GM12874 (cell line): Measurements from ENCODE around the gene SLC5A5.

Experiments
- TF ChIP-seq, protein P1 (sequence below): IDR thresholded peaks from 2 replicates; pipeline ENCODE4 v1.5.1; 2011; ENCODE audit warnings: low read depth, mild to moderate bottlenecking, control low read depth, low read length, moderate library complexity; ENCODE audit not compliant: insufficient read depth

Gene SLC5A5

DNA sequence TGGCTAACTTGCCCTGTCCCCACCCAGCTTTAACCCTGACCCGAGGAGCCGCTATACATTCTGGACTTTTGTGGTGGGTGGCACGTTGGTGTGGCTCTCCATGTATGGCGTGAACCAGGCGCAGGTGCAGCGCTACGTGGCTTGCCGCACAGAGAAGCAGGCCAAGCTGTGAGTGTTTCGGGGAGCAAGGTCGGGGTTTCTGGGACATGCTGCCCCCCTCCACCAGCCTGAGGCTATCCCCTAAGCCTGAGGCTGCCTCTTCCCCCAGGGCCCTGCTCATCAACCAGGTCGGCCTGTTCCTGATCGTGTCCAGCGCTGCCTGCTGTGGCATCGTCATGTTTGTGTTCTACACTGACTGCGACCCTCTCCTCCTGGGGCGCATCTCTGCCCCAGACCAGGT lies 6.0 kb downstream of the SLC5A5 start:
- TF ChIP-seq, protein P1, sequence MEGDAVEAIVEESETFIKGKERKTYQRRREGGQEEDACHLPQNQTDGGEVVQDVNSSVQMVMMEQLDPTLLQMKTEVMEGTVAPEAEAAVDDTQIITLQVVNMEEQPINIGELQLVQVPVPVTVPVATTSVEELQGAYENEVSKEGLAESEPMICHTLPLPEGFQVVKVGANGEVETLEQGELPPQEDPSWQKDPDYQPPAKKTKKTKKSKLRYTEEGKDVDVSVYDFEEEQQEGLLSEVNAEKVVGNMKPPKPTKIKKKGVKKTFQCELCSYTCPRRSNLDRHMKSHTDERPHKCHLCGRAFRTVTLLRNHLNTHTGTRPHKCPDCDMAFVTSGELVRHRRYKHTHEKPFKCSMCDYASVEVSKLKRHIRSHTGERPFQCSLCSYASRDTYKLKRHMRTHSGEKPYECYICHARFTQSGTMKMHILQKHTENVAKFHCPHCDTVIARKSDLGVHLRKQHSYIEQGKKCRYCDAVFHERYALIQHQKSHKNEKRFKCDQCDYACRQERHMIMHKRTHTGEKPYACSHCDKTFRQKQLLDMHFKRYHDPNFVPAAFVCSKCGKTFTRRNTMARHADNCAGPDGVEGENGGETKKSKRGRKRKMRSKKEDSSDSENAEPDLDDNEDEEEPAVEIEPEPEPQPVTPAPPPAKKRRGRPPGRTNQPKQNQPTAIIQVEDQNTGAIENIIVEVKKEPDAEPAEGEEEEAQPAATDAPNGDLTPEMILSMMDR: no peak

DNA sequence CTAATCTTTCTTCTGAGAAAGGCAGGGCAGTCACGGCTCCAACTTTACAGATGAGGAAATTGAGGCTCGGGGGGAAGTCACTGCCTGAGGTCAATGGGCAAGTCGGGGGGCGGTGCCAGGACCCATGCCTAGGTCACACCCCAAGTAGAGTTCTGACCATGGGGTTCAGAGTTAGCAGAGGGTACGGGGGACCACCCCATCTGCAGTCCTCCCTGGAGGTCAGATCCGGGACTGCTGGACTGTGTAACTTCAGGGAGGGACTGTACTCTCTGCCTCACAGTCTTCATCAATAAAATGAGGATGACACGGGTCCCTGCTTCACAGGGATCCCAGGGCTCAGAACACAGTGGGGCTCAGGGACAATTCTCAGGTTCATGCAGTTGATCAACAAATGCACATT lies 7.7 kb downstream of the SLC5A5 start:
- TF ChIP-seq, protein P1: no peak

DNA sequence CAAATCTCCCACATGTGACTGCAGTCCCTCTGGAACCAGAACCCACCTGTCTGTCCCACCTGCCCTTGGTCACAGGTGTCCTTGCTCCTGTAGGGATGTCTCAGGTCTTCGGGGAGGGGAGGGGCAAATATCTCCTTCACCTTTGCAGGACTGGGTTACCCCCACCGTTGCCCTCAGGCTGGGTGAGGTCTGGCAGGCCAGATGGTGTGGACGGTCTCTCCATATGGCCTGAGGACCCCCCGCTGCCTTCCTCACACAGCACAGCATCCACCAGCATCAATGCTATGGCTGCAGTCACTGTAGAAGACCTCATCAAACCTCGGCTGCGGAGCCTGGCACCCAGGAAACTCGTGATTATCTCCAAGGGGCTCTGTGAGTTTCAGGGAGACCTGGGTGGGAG lies 10.0 kb downstream of the SLC5A5 start:
- TF ChIP-seq, protein P1: no peak

DNA sequence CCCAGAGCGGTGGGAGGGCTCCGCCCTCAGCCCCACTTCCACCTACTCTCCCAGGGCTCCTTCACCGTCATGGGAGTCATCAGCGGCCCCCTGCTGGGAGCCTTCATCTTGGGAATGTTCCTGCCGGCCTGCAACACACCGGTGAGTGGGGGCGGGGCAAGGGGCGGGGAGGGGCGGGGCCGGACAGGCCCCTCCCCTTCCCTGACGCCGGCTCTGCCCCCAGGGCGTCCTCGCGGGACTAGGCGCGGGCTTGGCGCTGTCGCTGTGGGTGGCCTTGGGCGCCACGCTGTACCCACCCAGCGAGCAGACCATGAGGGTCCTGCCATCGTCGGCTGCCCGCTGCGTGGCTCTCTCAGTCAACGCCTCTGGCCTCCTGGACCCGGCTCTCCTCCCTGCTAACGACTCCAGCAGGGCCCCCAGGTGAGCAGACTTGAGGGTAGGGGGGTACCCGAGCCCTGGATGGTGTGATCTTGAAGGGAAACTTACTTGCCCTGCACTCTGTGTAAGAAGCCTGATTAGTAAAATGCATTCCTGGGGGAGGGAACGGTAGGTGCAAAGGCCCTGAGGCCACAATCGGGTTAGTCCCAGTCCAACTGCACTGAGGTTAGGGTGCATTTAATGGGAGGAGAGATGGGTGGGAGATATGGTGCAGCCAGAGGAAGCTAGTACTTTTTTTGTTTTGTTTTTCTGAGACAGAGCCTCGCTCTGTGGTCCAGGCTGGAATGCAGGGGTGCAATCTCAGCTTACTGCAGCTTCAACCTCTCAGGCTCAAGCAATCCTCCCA lies 12.1 kb downstream of the SLC5A5 start:
- TF ChIP-seq, protein P1: no peak

DNA sequence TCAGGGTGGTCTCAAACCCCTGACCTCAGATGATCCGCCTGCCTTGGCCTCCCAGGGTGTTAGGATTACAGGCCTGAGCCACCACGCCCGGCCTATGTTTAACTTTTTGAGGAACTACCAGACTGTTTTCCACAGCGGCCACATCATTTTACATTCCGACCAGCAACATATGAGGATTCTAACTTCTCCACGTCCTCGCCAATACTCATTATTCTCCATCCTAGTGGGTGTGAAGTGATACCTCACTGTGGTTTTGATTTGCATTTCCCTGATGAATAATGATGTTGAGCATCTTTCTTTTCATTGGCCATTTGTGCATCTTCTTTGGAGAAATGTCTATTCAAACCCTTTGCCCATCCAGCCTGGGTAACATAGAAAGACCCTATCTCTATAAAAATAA lies 14.8 kb downstream of the SLC5A5 start:
- TF ChIP-seq, protein P1: no peak

DNA sequence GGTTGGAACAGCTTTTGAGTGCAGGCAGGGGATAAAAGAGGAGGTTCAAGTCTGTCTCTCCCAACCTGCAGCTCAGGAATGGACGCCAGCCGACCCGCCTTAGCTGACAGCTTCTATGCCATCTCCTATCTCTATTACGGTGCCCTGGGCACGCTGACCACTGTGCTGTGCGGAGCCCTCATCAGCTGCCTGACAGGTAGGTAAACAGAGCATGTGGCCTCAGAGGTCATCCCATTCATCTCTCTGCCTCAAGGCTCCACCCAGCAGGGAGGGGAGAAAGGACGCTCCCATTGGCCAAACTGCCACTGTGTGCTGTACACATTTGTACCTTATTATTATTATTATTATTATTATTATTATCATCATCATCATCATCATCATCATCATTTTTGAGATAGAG lies 16.5 kb downstream of the SLC5A5 start:
- TF ChIP-seq, protein P1: no peak

DNA sequence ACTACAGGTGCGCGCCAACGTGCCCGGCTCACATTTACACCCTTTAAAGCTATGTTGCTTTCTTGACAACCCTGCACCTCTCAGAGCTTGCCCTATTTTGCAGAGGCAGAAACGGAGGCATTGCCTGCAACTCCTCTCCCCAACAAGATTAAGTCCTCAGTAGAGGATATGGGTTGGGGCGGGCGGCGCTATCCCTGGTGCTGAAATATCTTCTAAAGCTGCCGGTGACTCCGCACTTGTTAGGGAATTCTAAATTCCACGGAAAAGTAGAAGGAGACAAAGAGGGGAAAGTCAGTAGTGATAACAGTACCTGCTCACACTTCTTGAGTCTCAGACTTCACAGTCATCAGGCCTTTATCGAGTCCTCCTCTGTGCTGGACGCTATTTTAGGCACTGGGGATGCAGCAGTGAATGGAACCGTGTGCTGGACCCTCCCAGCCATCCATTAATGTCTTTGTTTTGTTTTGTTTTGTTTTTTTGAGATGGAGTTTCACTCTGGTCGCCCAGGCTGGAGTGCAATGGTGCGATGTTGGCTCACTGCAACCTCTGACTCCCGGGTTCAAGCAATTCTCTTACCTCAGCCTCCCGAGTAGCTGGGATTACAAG lies 18.0 kb downstream of the SLC5A5 start:
- TF ChIP-seq, protein P1: no peak
